NK-92 treated with Interleukin-12 subunit alpha and Interleukin-12 subunit beta, amount 100 ng/mL, for 24 hours (cell line): Measurements from ENCODE around the gene IKBIP.
"Not testable (repeated sequence)": the region's sequence is repeated elsewhere in the genome, so short reads cannot be mapped to it uniquely, and the experiment has no call there.

Source experiments
- DNase-seq: peaks from one replicate; lab custom pipeline; 2025; lab: John Stamatoyannopoulos, UW

IKBIP gene

GRCh38 chr12:98644712-98645571 is at the start of gene IKBIP, which contains the start of gene APAF1:
IKBIP (minus strand) TSS chr12:98644788; CDS start chr12:98644701, 87 bp downstream.
APAF1 (plus strand) TSS chr12:98645290; CDS start chr12:98648360, 3,070 bp downstream.
- DNase-seq, result peak; percentile 89

- DNase-seq, result no peak
Measured at GRCh38 chr12:98691351-98691750, 46.8 kb upstream of the IKBIP start.

GRCh38 chr12:98686603-98687002 is 42.0 kb upstream of the IKBIP start:
- no peak for DNase-seq

- DNase-seq, result no peak
Measured at GRCh38 chr12:98684199-98684598, 39.6 kb upstream of the IKBIP start.

GRCh38 chr12:98679611-98680005 is 35.0 kb upstream of the IKBIP start:
- no peak for DNase-seq

GRCh38 chr12:98678946-98679610 is 34.5 kb upstream of the IKBIP start:
- no peak for DNase-seq

- DNase-seq, result no peak
Measured at GRCh38 chr12:98678236-98678945, 33.8 kb upstream of the IKBIP start.

GRCh38 chr12:98674841-98675240 is 30.3 kb upstream of the IKBIP start:
- DNase-seq, result no peak

- no peak for DNase-seq
Measured at GRCh38 chr12:98671459-98671858, 26.9 kb upstream of the IKBIP start.

GRCh38 chr12:98669751-98670150 is 25.2 kb upstream of the IKBIP start:
- no peak for DNase-seq

GRCh38 chr12:98660521-98660920 is 15.9 kb upstream of the IKBIP start:
- no peak for DNase-seq

GRCh38 chr12:98656289-98657101 is 11.9 kb upstream of the IKBIP start:
- DNase-seq, result no peak

- no peak for DNase-seq
Measured at GRCh38 chr12:98653866-98654493, 9.4 kb upstream of the IKBIP start.

- DNase-seq, result no peak
Measured at GRCh38 chr12:98651328-98651727, 6.7 kb upstream of the IKBIP start.

GRCh38 chr12:98646294-98647090 is 1.9 kb upstream of the IKBIP start:
- no peak for DNase-seq

GRCh38 chr12:98645572-98646067 is 1.0 kb upstream of the IKBIP start:
- DNase-seq, result peak; percentile 19

- peak; percentile 53 for DNase-seq
Measured at GRCh38 chr12:98644433-98644711, 216 bp downstream of the IKBIP start.

- DNase-seq, result not testable (repeated sequence)
Measured at GRCh38 chr12:98642801-98643200, 1.8 kb downstream of the IKBIP start.

- DNase-seq, result no peak
Measured at GRCh38 chr12:98639491-98639890, 5.1 kb downstream of the IKBIP start.

GRCh38 chr12:98638009-98638408 is 6.6 kb downstream of the IKBIP start:
- no peak for DNase-seq
